GM06990 (cell line): ENCODE results near the gene TPO.

ENCODE experiments used
- DNase-seq: peaks from one replicate; pipeline ENCODE4 v3.0.0-alpha.2; 2011; ENCODE audit not compliant: insufficient read length; ENCODE audit errors: extremely low read depth
- H3K27me3 ChIP-seq: replicated peaks from 2 replicates; pipeline ENCODE4 v1.6.0; 2011; ENCODE audit warnings: low read length; ENCODE audit not compliant: control insufficient read depth, insufficient read depth
- H3K36me3 ChIP-seq: 2 replicates; pipeline ENCODE4 v1.5.1; 2011; ENCODE audit warnings: low read length; ENCODE audit not compliant: control insufficient read depth, insufficient read depth
- H3K4me3 ChIP-seq: replicated peaks from 2 replicates; pipeline ENCODE4 v1.5.1; 2011; ENCODE audit warnings: low read depth, mild to moderate bottlenecking, control low read depth, low read length
- CTCF ChIP-seq: IDR thresholded peaks from 2 replicates; pipeline ENCODE4 v1.5.1; 2011; ENCODE audit warnings: low read length, control low read depth, mild to moderate bottlenecking, inconsistent platforms; ENCODE audit not compliant: insufficient read depth, poor library complexity, severe bottlenecking

The TPO gene

GRCh38 chr2:1546901-1547300, 133.6 kb downstream of the TPO start:
- no peaks in the 10 kb centered on the region for H3K27me3 ChIP-seq
- H3K4me3 ChIP-seq = no peak overlapping the region
- no peaks in the 10 kb centered on the region for H3K36me3 ChIP-seq
- TF ChIP-seq CTCF = peak; percentile 23
- no peak for DNase-seq

- TF ChIP-seq CTCF = no peak
- Histone ChIP-seq H3K4me3 (no peak overlapping the region), H3K27me3 (no peaks in the 10 kb centered on the region; the same call in 1 of the 2 replicates), H3K36me3 (no peaks in the 10 kb centered on the region)
- no peak for DNase-seq
Measured at GRCh38 chr2:1548910-1549673, 135.8 kb downstream of the TPO start.

GRCh38 chr2:1550076-1550475, 136.8 kb downstream of the TPO start:
- Histone ChIP-seq H3K36me3 (no peaks in the 10 kb centered on the region), H3K27me3 (no peaks in the 10 kb centered on the region; the same call in 1 of the 2 replicates), H3K4me3 (no peak overlapping the region)
- no peak for DNase-seq
- TF ChIP-seq CTCF = no peak

GRCh38 chr2:1550658-1551316, 137.5 kb downstream of the TPO start:
- peak; percentile 96 for TF ChIP-seq CTCF
- Histone ChIP-seq H3K36me3 (no peaks in the 10 kb centered on the region), H3K4me3 (no peak overlapping the region), H3K27me3 (no peaks in the 10 kb centered on the region; the same call in 1 of the 2 replicates)
- peak; percentile 36 for DNase-seq

- Histone ChIP-seq H3K4me3 (no peak overlapping the region), H3K27me3 (no peaks in the 10 kb centered on the region; the same call in 1 of the 2 replicates), H3K36me3 (no peaks in the 10 kb centered on the region)
- no peak for TF ChIP-seq CTCF
- no peak for DNase-seq
Measured at GRCh38 chr2:1551905-1552304, 138.6 kb downstream of the TPO start.

GRCh38 chr2:1552611-1553010, 139.3 kb downstream of the TPO start:
- Histone ChIP-seq H3K4me3 (no peak overlapping the region), H3K27me3 (no peaks in the 10 kb centered on the region; the same call in 1 of the 2 replicates), H3K36me3 (no peaks in the 10 kb centered on the region)
- no peak for DNase-seq
- TF ChIP-seq CTCF = no peak
